Mononuclear cell (primary cell): Measurements from ENCODE around the gene RFX4. TPM values are rescaled to one million over a fixed set of nuclear protein-coding genes. Genes with fewer than 3 reads are reported as not detected.

ENCODE experiments used
- H3K27me3 ChIP-seq: 2 replicates; pipeline ENCODE4 v1.6.0; 2011; ENCODE audit warnings: low read length, control low read depth; ENCODE audit not compliant: insufficient read depth
- H3K4me1 ChIP-seq: 2 replicates; pipeline ENCODE4 v1.5.1; 2011; ENCODE audit warnings: mild to moderate bottlenecking, low read length, control low read depth; ENCODE audit not compliant: insufficient read depth
- H3K4me3 ChIP-seq: 2 replicates; pipeline ENCODE4 v1.5.1; 2011; ENCODE audit warnings: mild to moderate bottlenecking, low read length, moderate library complexity
- H3K9me3 ChIP-seq: 2 replicates; pipeline ENCODE4 v1.5.1; 2011; ENCODE audit warnings: low read depth, mild to moderate bottlenecking, control low read depth, low read length
- total RNA-seq: library from RNA; depleted of rRNA; stranded (reverse); fragments of >200 nt; gene quantifications from one replicate; pipeline ENCODE4 v1.2.3, GENCODE V29; 2012

Gene RFX4
- total RNA-seq, 1 donor = not detected

DNA sequence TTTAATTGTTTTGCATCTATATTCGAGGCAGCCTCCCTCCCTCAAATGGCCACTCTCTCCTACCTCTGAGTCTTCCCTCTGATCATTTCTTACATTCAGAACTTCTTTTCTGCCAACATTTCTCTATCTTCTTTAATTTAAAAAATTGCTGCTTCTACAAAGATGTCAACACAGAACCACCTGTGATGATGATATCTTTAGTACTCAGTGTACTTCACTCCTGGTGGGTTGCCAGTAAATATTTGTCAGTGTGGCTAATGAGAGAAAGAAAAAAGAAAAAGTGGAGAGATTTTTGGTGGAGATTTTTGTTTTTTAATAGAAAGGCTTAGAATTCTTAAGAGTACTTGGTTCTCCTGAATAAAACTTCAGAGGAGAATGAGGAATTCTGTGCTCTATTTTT is 199.8 kb downstream of the RFX4 start:
- Histone ChIP-seq H3K4me1 (no peaks in the 10 kb centered on the region), H3K27me3 (no peaks in the 10 kb centered on the region), H3K9me3 (no peaks in the 10 kb centered on the region), H3K4me3 (no peak overlapping the region)

DNA sequence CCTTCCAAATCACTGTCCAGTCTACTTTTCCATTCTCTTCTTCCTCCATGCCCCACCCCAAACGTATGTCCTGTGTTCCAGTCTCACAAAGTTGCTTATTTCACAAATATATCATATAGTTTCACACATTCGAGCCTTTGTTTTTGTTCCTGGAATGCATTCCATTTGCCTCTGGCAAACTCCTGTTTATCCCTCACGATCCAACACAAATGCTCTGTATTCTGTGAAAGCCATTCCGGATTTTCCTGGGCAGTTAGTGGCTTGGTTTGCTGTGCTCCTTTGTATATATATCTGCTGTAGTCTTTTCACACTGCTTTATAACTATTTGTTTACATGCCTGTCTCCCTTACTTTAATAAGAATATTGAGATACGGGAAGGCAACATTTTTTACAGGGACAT is 200.7 kb downstream of the RFX4 start:
- H3K9me3 ChIP-seq = no peaks in the 10 kb centered on the region
- no peaks in the 10 kb centered on the region for H3K27me3 ChIP-seq

GRCh38 chr12:106790020-106790419 is 207.2 kb downstream of the RFX4 start:
- H3K4me1 ChIP-seq = no peaks in the 10 kb centered on the region
- no peaks in the 10 kb centered on the region for H3K9me3 ChIP-seq

More for the DNA sequence above, 200.7 kb downstream of the RFX4 start:
- H3K4me3 ChIP-seq = no peak overlapping the region
- H3K4me1 ChIP-seq = no peaks in the 10 kb centered on the region

GRCh38 chr12:106791531-106791930 is 208.7 kb downstream of the RFX4 start:
- H3K9me3 ChIP-seq = no peaks in the 10 kb centered on the region
- H3K27me3 ChIP-seq = no peaks in the 10 kb centered on the region
- no peaks in the 10 kb centered on the region for H3K4me1 ChIP-seq
- H3K4me3 ChIP-seq = no peak overlapping the region

More at GRCh38 chr12:106790020-106790419, 207.2 kb downstream of the RFX4 start:
- Histone ChIP-seq H3K27me3 (no peaks in the 10 kb centered on the region), H3K4me3 (no peak overlapping the region)

DNA sequence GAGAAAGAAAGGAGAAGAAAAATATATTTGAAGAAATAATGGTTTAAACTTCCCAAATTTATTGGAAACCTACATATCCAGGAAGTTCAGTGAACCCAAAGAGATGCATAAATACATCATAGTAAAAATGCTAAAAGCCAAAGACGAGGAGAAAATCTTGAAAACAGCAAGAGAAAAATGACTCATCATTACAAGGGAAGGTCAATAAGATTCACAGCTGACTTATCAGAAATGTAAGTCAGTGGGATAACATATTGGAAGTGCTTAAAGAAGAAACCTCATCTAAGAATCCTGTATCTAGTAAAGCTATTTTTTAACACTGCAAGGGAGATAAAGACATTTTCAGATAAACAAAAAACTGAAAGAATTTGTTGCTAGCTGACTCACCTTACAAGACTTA is 211.6 kb downstream of the RFX4 start:
- H3K4me3 ChIP-seq = no peak overlapping the region
- H3K27me3 ChIP-seq = no peaks in the 10 kb centered on the region
- no peaks in the 10 kb centered on the region for H3K9me3 ChIP-seq
- no peaks in the 10 kb centered on the region for H3K4me1 ChIP-seq

GRCh38 chr12:106801167-106801708 is 218.4 kb downstream of the RFX4 start:
- H3K4me3 ChIP-seq = no peak overlapping the region
- no peaks in the 10 kb centered on the region for H3K27me3 ChIP-seq
- no peaks in the 10 kb centered on the region for H3K9me3 ChIP-seq
- H3K4me1 ChIP-seq = no peaks in the 10 kb centered on the region

DNA sequence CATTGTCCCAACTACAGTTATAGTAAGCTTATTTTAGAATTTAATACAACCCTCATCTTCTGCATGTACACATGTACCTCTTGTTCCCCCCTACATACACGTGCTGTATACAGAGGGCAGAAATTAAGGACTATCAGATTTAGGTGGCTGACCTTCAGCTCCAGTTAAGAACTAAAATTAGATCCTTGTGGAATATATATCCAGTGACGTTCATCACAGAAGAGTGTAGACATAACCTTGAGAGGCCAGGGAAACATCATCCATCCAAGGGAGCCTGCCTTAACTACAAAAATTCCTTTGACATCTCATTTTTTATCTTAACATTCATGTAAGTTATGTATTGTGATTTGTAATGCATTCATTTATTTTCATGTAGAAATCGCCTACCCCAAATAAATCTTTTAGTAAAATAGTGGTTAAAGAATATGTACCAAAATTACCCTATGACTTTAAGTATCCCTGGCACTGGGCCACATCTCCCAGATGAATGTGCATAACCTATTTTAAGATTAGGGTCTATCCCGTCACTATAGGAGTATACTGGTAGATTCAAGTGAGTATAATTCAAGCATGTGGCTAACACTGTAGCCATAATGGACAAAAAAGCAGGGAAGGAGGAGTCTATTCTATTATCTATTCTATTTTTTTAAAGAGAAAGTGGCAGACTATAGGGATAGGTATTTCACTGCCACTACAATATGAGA is 219.2 kb downstream of the RFX4 start:
- Histone ChIP-seq H3K27me3 (no peaks in the 10 kb centered on the region), H3K9me3 (no peaks in the 10 kb centered on the region), H3K4me3 (no peak overlapping the region), H3K4me1 (no peaks in the 10 kb centered on the region)

GRCh38 chr12:106804668-106805067 is 221.9 kb downstream of the RFX4 start:
- Histone ChIP-seq H3K4me3 (no peak overlapping the region), H3K27me3 (no peaks in the 10 kb centered on the region), H3K9me3 (no peaks in the 10 kb centered on the region), H3K4me1 (no peaks in the 10 kb centered on the region)

Other genes starting within 250 kb of the RFX4 start
- 2.4 TPM for gene POLR3B, start 225.3 kb upstream of the RFX4 start, total RNA-seq
- gene RIC8B, start 191.7 kb downstream of the RFX4 start, total RNA-seq = 5.6 TPM